SH-SY5Y (cell line): ENCODE results near the gene ZSWIM6.

ENCODE experiments used
- GATA2 ChIP-seq: IDR thresholded peaks from 2 replicates; pipeline ENCODE4 v1.6.1; 2011; ENCODE audit warnings: mild to moderate bottlenecking, low read depth, low read length
- GATA3 ChIP-seq: IDR thresholded peaks from 2 replicates; pipeline ENCODE4 v1.6.1; 2011; ENCODE audit warnings: low read depth, mild to moderate bottlenecking, low read length, moderate library complexity

DNA sequence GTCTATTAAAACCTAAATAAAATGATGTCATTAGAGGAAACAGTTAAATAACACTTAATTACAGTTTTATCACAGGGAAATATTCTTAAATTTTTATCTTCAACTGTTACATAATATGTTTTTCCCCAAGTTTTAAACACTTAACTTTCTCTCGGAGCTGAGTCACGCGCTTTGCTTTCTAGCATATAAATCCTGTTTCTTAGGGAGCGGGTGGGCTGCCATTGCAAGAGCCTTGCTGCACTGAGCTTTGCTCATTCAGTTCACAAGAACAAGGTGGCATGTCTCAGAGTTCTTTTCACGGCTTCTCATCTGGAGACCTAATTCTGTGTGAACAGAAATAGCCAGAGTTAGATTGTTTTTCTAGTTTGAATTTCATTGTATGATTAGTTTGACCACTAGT, 166.1 kb downstream of the ZSWIM6 start:
- TF ChIP-seq GATA2 = no peak
- TF ChIP-seq GATA3 = no peak
